ENCODE data around the gene PRIMA1. TPM values are rescaled to one million over a fixed set of nuclear protein-coding genes. Genes with fewer than 3 reads are reported as not detected.

Gene PRIMA1
- total RNA-seq, 6 donors from 2014 or later, result under 0.01 to 1.8 (median 0.62) TPM

DNA sequence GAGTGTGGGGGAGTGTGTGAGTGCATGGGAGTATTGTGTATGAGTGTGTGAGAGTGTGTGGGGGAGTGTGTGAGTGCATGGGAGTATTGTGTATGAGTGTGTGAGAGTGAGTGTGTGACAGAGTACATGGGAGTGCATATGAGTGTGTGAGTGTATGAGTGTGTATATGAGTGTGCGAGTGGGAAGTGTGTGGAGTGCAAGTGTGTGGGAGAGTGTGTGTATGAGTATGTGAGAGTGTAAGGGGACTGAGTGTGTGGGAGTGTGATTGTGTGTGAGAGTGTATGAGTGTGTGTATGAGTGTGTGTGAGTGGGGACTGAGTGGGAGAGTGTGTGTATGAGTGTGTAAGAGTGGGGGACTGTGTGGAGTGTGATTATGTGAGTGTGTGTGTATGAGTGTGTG lies 40.7 kb downstream of the PRIMA1 start:
- Histone ChIP-seq H3K36me3 (no peaks in the 10 kb centered on the region), H3K4me3 (no peak overlapping the region), H3K4me1 (no peaks in the 10 kb centered on the region), H3K9me3 (no peaks in the 10 kb centered on the region), H3K27me3 (no peaks in the 10 kb centered on the region), H3K27ac (no peak overlapping the region)
- WGBS, 2 donors, result 94 to 98% methylated on average over 1 of the region's 1 CpG
- DNase-seq (no peak), ATAC-seq (ENCODE audit: low FRiP score in 2 of 2) (peak in 1 of 2 donors; percentile 4)
- TF ChIP-seq EP300 (IDR thresholded peaks at IDR 0.05), result no peak

DNA sequence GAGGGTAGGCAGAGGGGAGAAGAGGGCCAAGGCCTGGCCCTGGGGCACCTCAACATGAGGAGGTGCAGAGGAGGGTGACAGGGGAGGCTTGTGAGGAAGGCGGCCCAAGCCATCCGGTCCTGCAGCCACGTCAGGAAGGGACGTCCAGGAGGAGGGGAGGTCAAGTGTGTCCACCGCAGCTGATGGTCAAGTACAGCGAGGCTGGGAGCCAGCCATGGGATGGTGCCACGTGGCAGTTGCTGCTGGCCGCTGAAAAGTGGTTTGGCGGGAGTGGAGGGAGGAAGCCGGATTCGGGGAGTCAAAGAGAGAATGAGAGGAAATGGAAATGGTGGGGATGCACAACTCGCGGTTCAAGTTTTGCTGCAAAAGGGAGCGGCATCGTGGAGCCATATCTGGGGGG lies 41.2 kb downstream of the PRIMA1 start:
- WGBS, 2 donors, result 65 to 69% methylated on average over 15 of the region's 15 CpGs
- DNase-seq (no peak), ATAC-seq (ENCODE audit: low FRiP score in 2 of 2) (no peak)

DNA sequence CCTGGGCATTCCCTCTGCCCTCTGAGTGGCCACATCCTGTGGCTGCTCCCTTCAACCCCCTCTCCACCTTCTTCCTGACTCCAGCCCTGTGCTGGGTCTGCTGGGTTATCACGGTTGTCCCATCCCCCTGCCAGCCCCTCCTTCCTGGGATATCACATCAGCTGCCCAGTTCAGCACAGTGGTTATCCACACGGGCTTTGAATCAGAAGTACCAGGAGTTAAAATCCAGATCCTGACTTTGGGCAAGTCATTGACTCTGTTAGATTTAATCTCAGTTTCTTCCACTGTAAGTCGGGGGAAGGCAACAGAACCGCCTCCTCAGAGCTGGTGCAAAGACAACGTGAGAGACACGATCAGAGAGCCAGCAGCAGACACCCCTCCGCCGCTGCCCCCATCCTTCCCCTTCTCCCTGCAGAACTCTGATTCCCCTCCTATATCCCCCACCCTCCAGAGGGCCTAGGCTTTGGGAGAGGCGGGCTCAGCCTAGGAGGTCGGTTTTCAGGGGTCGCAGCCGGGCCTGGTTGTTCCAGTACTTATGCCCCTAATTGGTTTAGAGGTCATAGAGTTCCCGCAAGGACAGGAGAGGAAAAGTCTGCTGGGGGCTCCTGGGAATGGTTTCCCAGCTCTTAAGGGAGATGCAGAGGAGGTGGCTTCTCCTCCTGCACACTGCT lies 42.5 kb downstream of the PRIMA1 start:
- H3K27ac ChIP-seq, result no peak overlapping the region
- ATAC-seq (ENCODE audit: low FRiP score in 2 of 2), result no peak
- H3K4me3 ChIP-seq, result no peak overlapping the region
- TF ChIP-seq EP300 (IDR thresholded peaks at IDR 0.05) (no peak), POLR2A (IDR thresholded peaks at IDR 0.05) (no peak), POLR2AphosphoS5 (IDR thresholded peaks at IDR 0.05) (no peak)
- TF ChIP-seq, protein P1, sequence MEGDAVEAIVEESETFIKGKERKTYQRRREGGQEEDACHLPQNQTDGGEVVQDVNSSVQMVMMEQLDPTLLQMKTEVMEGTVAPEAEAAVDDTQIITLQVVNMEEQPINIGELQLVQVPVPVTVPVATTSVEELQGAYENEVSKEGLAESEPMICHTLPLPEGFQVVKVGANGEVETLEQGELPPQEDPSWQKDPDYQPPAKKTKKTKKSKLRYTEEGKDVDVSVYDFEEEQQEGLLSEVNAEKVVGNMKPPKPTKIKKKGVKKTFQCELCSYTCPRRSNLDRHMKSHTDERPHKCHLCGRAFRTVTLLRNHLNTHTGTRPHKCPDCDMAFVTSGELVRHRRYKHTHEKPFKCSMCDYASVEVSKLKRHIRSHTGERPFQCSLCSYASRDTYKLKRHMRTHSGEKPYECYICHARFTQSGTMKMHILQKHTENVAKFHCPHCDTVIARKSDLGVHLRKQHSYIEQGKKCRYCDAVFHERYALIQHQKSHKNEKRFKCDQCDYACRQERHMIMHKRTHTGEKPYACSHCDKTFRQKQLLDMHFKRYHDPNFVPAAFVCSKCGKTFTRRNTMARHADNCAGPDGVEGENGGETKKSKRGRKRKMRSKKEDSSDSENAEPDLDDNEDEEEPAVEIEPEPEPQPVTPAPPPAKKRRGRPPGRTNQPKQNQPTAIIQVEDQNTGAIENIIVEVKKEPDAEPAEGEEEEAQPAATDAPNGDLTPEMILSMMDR (IDR thresholded peaks at IDR 0.05), result no peak
- no peaks in the 10 kb centered on the region for H3K27me3 ChIP-seq
- DNase-seq, result no peak
- no peaks in the 10 kb centered on the region for H3K36me3 ChIP-seq
- 54 to 79% methylated on average over 7 to 13 of the region's 13 CpGs for WGBS, 2 donors
- H3K9me3 ChIP-seq, result no peaks in the 10 kb centered on the region
- no peaks in the 10 kb centered on the region for H3K4me1 ChIP-seq

More for the DNA sequence above, 41.2 kb downstream of the PRIMA1 start:
- no peaks in the 10 kb centered on the region for H3K36me3 ChIP-seq
- TF ChIP-seq POLR2AphosphoS5 (IDR thresholded peaks at IDR 0.05) (no peak), EP300 (IDR thresholded peaks at IDR 0.05) (no peak), POLR2A (IDR thresholded peaks at IDR 0.05) (no peak)
- TF ChIP-seq, protein P1 (IDR thresholded peaks at IDR 0.05), result no peak
- no peak overlapping the region for H3K27ac ChIP-seq
- H3K4me3 ChIP-seq, result no peak overlapping the region
- no peaks in the 10 kb centered on the region for H3K9me3 ChIP-seq
- H3K27me3 ChIP-seq, result no peaks in the 10 kb centered on the region
- H3K4me1 ChIP-seq, result no peaks in the 10 kb centered on the region

DNA sequence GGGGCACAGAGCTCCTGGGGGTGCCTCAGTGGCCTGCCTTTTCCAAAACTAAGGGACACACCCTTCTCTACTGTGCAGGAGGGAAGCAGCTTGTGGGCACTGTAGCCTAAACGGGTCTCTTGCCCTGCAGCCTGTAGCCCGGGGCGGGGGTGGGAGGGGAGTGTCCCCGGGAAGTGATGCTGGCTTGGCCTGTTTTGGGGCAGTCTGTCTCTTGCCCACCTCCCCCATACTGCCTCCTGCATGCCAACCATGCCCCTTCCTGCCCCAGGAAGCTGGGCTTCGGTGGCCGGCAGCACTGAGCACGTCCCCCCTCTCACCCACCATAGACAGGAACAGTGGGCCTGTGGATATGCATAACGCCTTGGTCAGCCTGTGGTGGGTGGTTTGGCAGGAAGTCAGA lies 43.4 kb downstream of the PRIMA1 start:
- no peak overlapping the region for H3K27ac ChIP-seq
- ATAC-seq (ENCODE audit: low FRiP score in 2 of 2) (no peak), DNase-seq (no peak)
- H3K4me3 ChIP-seq, result no peak overlapping the region
- H3K4me1 ChIP-seq, result no peaks in the 10 kb centered on the region
- TF ChIP-seq POLR2AphosphoS5 (IDR thresholded peaks at IDR 0.05) (no peak), EP300 (IDR thresholded peaks at IDR 0.05) (no peak)
- TF ChIP-seq, protein P1 (IDR thresholded peaks at IDR 0.05), result no peak
- H3K36me3 ChIP-seq, result no peaks in the 10 kb centered on the region
- H3K27me3 ChIP-seq, result no peaks in the 10 kb centered on the region
- H3K9me3 ChIP-seq, result no peaks in the 10 kb centered on the region
- 20 to 77% methylated on average over 3 to 7 of the region's 8 CpGs for WGBS, 2 donors

DNA sequence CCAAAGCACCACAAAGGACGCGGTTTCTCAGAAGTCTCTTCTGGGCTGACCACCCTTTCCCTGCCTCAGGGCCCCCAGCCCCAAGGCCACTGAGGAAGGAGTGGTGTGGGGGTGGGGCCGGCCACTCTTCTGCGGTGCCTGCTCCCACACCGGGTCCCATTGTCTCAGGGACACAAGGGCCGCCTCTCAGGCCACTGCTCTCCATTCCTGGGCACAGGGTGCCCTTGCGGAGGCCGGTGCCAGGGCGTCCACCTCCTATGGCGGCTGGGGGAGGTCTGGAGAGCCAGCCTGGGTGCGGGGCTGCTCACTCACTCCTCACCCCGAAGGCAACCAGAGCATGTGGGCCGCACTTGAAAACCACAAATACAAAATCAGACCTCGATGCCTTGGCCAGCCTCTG lies 44.1 kb downstream of the PRIMA1 start:
- WGBS, 2 donors, result 78 to 85% methylated on average over 9 to 14 of the region's 14 CpGs

More for the DNA sequence above, 44.1 kb downstream of the PRIMA1 start:
- no peaks in the 10 kb centered on the region for H3K4me1 ChIP-seq
- no peak overlapping the region for H3K27ac ChIP-seq
- ATAC-seq (ENCODE audit: low FRiP score in 2 of 2), result no peak
- no peaks in the 10 kb centered on the region for H3K27me3 ChIP-seq
- H3K4me3 ChIP-seq, result no peak overlapping the region
- no peaks in the 10 kb centered on the region for H3K9me3 ChIP-seq
- no peak for DNase-seq
- no peaks in the 10 kb centered on the region for H3K36me3 ChIP-seq
- no peak for TF ChIP-seq EP300 (IDR thresholded peaks at IDR 0.05)
- no peak for TF ChIP-seq POLR2A (IDR thresholded peaks at IDR 0.05)
- TF ChIP-seq, protein P1 (IDR thresholded peaks at IDR 0.05), result no peak
- TF ChIP-seq POLR2AphosphoS5 (IDR thresholded peaks at IDR 0.05), result no peak
